ENCODE data around the gene ROPN1B. TPM values are rescaled to one million over a fixed set of nuclear protein-coding genes. Genes with fewer than 3 reads are reported as not detected.
A peak's percentile ranks its signal among the peaks of the same experiment; 100 is the strongest.

The ROPN1B gene
- total RNA-seq, 1 experiment from 2014 or later, result 0.26 TPM

DNA sequence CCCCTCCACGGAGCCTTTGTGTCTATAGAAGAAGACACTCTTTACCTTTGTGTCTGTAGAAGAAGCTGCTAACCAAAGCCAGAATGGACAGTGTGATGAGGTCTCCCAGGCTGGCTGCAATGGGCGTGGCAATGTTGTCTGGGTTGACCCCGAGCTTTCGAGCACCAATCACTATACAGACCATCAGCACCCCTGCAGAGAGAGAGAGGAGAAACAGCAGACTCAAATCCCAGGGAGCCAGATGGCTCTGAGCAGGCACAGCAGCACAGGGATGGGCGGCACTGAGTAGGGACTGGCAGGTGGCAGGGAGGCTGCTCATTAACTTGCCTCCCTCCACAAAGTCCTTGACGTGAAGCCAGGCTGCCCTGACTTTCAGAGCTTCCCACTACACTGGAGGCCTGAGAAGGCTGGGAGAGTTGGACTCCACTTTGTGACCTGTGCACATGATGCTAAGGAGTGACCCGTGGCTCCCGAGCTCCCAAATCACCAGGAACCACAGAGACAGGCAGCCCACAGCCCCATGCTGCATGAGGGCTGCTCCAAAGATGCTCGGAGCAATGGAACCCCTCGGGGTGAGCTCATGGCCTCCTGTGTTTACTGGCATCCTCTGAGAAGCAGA lies 53.9 kb downstream of the ROPN1B start:
- H3K36me3 ChIP-seq (ENCODE audit: control insufficient read depth, insufficient read depth, low read length), result no peaks in the 10 kb centered on the region
- H3K27ac ChIP-seq (ENCODE audit: low read length), result no peak overlapping the region
- POLR2A ChIA-PET, result interaction anchor here (0.6 kb wide), 1 partner anchor 32 kb away, joined by 4 read pairs; no protein-coding TSS in a partner anchor
- in situ Hi-C loops (cut with HindIII; ENCODE audit: low pct_unique_long_range_greater_than_20kb, low sequenced_read_pairs), result no loop called here
- DNase-seq (ENCODE audit: low read depth, low spot score), result no peak
- no peak for ATAC-seq
- CTCF ChIA-PET, result no interaction called here
- H3K4me1 ChIP-seq (ENCODE audit: control insufficient read depth, insufficient read depth, low read length), result no peaks in the 10 kb centered on the region
- TF ChIP-seq SIN3A (IDR thresholded peaks at IDR 0.05; ENCODE audit: borderline replicate concordance, insufficient read depth, low read depth, low read length) (no peak), POLR2AphosphoS5 (IDR thresholded peaks at IDR 0.05; ENCODE audit: low read depth, low read length) (no peak), TCF7L2 (IDR thresholded peaks at IDR 0.05; ENCODE audit: low read depth, low read length) (no peak)
- TF ChIP-seq, protein P1, sequence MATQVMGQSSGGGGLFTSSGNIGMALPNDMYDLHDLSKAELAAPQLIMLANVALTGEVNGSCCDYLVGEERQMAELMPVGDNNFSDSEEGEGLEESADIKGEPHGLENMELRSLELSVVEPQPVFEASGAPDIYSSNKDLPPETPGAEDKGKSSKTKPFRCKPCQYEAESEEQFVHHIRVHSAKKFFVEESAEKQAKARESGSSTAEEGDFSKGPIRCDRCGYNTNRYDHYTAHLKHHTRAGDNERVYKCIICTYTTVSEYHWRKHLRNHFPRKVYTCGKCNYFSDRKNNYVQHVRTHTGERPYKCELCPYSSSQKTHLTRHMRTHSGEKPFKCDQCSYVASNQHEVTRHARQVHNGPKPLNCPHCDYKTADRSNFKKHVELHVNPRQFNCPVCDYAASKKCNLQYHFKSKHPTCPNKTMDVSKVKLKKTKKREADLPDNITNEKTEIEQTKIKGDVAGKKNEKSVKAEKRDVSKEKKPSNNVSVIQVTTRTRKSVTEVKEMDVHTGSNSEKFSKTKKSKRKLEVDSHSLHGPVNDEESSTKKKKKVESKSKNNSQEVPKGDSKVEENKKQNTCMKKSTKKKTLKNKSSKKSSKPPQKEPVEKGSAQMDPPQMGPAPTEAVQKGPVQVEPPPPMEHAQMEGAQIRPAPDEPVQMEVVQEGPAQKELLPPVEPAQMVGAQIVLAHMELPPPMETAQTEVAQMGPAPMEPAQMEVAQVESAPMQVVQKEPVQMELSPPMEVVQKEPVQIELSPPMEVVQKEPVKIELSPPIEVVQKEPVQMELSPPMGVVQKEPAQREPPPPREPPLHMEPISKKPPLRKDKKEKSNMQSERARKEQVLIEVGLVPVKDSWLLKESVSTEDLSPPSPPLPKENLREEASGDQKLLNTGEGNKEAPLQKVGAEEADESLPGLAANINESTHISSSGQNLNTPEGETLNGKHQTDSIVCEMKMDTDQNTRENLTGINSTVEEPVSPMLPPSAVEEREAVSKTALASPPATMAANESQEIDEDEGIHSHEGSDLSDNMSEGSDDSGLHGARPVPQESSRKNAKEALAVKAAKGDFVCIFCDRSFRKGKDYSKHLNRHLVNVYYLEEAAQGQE (IDR thresholded peaks at IDR 0.05; ENCODE audit: insufficient read depth in 1 of 2, low read depth in 2 of 2, low read length in 1 of 2), result no peak
- TF ChIP-seq, protein P2, sequence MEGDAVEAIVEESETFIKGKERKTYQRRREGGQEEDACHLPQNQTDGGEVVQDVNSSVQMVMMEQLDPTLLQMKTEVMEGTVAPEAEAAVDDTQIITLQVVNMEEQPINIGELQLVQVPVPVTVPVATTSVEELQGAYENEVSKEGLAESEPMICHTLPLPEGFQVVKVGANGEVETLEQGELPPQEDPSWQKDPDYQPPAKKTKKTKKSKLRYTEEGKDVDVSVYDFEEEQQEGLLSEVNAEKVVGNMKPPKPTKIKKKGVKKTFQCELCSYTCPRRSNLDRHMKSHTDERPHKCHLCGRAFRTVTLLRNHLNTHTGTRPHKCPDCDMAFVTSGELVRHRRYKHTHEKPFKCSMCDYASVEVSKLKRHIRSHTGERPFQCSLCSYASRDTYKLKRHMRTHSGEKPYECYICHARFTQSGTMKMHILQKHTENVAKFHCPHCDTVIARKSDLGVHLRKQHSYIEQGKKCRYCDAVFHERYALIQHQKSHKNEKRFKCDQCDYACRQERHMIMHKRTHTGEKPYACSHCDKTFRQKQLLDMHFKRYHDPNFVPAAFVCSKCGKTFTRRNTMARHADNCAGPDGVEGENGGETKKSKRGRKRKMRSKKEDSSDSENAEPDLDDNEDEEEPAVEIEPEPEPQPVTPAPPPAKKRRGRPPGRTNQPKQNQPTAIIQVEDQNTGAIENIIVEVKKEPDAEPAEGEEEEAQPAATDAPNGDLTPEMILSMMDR (IDR thresholded peaks at IDR 0.05), result no peak
- H3K9me3 ChIP-seq (ENCODE audit: control insufficient read depth, insufficient read depth, low read depth, low read length), result no peaks in the 10 kb centered on the region
- BruUV-seq (replicated peaks), result no TSS peak
- intact Hi-C loops (cut with micrococcal nuclease; ENCODE audit: unreplicated experiment), result no loop called here
- no peak overlapping the region for H3K4me3 ChIP-seq (ENCODE audit: low read depth in 2 of 2, low read length in 2 of 2)
- H3K27me3 ChIP-seq (ENCODE audit: control insufficient read depth, insufficient read depth, low read length), result no peaks in the 10 kb centered on the region

DNA sequence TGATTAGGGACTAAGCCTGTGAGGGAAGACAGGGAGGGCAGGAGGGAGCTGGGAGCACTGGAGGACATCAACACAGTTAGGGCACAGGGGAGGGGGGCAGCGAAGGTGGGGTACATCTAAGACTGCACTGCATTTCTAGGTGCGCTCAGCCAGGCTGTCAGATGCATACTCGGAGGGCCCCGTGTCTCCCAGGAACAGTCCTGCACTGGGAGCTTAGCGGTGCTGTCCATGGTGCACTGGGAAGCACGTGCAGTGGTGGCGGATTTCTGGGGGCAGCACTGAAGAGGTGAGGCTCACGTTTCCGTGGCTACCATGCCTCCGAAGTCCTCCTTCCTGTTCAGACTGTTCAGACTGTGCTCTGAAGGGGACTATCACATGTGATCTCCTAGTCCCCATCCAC lies 54.4 kb downstream of the ROPN1B start:
- no peak overlapping the region for H3K27ac ChIP-seq (ENCODE audit: low read length)
- no peaks in the 10 kb centered on the region for H3K36me3 ChIP-seq (ENCODE audit: control insufficient read depth, insufficient read depth, low read length)
- in situ Hi-C loops (cut with HindIII; ENCODE audit: low pct_unique_long_range_greater_than_20kb, low sequenced_read_pairs), result no loop called here
- ChIA-PET POLR2A (interaction anchor here (0.6 kb wide), 1 partner anchor 32 kb away, joined by 4 read pairs; no protein-coding TSS in a partner anchor), CTCF (no interaction called here)
- no peaks in the 10 kb centered on the region for H3K27me3 ChIP-seq (ENCODE audit: control insufficient read depth, insufficient read depth, low read length)
- intact Hi-C loops (cut with micrococcal nuclease; ENCODE audit: unreplicated experiment), result no loop called here
- no peak for ATAC-seq
- TF ChIP-seq, protein P1 (IDR thresholded peaks at IDR 0.05; ENCODE audit: insufficient read depth in 1 of 2, low read depth in 2 of 2, low read length in 1 of 2), result peak; percentile 62 to 83
- TF ChIP-seq POLR2AphosphoS5 (IDR thresholded peaks at IDR 0.05; ENCODE audit: low read depth, low read length), result no peak
- DNase-seq (ENCODE audit: low read depth, low spot score), result no peak
- BruUV-seq (replicated peaks), result no TSS peak
- H3K4me1 ChIP-seq (ENCODE audit: control insufficient read depth, insufficient read depth, low read length), result no peaks in the 10 kb centered on the region
- no peaks in the 10 kb centered on the region; the same call in 1 of the 2 replicates for H3K9me3 ChIP-seq (ENCODE audit: control insufficient read depth, insufficient read depth, low read depth, low read length)
- no peak overlapping the region for H3K4me3 ChIP-seq (ENCODE audit: low read depth in 2 of 2, low read length in 2 of 2)
